ENCODE results near the gene CTNNBIP1.

Gene CTNNBIP1

DNA sequence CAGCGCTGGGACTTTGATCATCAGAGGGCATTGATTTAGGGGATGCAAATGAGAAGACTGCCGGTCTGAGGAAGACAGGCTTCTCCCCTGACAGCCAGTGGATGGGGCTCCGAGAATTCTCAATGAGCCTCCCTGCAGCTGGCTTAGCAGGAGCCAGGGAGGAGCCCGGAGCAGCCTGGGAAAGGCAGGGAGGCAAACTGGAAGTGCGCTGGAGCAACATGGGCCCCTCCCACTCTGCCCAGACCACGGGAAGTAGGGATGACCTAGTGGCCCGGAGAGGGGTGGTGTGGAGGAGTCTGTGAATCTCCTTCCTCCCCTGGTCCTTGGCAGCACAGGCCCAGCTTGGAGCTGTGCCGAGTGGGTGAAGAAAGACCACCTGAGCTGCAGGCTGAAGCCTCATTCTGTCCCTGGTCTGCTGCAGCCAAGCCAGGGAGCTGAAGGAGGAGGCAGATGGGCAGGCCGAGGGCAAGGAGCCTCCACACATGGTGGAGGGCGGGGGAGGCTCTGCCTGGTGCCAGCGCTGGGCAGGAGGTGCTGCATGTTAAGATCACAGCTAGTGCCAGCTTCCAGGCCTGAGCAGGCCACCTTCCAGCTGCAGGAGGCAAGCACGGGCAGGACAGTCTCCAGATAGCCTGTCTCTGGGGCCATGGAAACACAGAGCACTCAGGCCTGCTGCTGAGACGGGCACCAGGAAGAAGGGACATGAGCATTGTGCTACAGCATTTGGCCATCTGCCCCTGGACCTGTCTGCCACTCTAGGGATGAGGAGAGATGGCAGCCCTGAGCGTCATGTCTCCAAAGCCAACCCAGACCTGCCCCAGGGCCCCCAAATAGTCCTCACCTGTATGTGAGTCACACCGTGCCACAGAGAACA is 74.1 kb downstream of the CTNNBIP1 start:
- DNase-seq (ENCODE audit: low read depth in 4 of 4, low spot score in 1 of 4): no peak

DNA sequence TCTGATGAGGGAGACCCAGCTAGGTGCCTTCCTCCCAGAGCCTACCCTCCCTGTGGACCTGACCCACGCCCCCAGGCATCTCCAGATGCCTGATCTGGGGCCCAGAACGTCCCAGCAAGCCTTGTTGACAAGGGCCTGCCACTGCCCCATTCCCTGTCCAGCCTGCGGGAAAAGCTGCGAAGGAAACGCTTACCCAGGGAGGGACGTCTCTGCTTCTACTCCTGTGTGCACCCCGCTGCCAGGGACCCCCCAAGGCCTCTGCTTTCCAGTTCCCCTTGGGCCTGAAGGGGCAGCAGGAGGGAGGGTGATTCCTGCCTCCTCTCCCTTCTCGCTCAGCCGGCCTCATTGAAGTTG is 74.7 kb downstream of the CTNNBIP1 start:
- DNase-seq (ENCODE audit: low read depth in 4 of 4, low spot score in 1 of 4): no peak

DNA sequence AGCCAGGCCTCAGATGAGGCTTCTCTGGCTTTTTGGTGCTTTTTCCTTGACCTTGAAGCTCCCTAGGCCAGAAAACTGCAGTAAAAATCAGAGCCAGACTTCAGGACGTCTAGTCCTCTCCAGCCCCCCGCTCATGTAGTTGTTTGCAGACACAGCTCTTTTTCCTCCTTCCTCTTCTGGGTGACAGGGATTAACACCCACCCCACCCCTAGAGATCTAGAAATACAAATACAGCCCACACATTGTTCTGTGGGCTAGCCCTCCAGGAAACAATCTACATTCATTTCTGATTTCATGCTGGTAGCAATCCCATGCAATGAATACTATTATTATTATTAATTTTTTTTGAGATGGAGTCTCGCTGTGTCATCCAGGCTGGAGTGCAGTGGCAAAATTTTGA is 76.4 kb downstream of the CTNNBIP1 start:
- DNase-seq (ENCODE audit: low read depth in 4 of 4, low spot score in 1 of 4): no peak

DNA sequence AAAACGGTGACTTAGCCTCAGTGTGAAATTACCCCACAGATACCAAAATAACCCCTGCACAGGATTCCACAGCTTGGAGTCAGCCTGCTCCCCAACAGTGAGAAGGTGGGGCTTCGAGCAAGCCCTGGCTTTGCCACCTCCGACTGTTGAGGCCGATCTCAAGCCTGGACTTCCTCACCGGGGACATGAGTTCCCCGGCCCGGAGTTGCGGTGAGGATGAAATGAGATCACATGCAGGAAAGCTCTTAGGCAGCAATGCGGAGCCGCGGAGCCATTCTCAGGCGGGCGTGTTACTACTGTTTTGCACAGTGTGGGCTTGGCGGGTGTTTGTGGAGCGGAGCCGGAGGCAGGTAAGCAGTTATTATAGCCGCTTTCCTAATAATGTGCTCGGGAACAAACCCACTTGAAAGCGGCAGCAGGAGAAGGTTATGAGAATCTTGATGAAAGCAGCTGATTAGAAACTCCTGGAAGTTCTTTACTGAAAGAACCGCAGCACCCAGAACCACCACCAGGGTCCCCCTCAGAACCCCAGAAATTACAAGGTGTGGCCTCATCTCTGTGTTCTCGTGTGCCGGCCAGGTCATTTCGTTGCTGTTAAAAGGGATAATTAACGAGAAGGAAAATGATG is 82.4 kb downstream of the CTNNBIP1 start:
- DNase-seq (ENCODE audit: low read depth in 4 of 4, low spot score in 1 of 4): no peak

DNA sequence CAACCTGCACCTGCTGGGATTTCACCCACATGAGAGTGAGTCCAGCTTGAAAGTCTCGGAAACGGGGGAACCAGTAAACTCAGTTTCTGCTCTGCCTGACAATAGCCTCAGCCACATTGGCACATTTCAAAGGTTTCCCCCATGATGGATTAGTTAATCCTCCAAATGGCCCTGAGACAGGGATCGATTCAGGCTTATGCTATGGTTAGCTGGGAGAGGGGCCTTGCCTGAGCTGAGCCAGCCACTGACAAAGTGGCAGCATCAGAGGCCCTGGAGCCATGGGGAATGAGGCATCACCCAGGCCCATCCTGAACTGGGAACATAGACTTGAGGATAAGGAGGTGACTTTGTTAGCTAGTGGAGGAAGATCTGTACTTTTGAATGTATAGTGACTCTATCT is 83.5 kb downstream of the CTNNBIP1 start:
- DNase-seq (ENCODE audit: low read depth in 4 of 4, low spot score in 1 of 4): no peak

DNA sequence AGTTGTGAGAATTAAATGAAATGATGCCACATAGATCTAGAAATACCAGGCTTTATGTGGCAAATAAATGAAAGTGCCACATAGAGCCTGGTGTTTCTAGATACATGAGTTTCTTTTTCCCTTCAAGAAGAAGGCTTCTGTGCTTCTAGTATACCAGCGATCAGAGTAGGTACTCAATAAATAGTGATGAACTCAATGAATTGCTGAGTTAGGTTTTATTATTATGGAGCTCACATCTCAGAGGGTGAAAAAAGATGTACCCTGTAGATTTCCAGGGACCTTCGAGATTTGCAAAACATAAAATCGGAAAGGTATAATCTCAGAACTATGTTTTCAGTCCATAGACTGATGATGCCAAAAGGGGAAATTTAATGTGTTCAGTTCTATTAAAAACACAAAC is 84.0 kb downstream of the CTNNBIP1 start:
- DNase-seq (ENCODE audit: low read depth in 4 of 4, low spot score in 1 of 4): no peak

DNA sequence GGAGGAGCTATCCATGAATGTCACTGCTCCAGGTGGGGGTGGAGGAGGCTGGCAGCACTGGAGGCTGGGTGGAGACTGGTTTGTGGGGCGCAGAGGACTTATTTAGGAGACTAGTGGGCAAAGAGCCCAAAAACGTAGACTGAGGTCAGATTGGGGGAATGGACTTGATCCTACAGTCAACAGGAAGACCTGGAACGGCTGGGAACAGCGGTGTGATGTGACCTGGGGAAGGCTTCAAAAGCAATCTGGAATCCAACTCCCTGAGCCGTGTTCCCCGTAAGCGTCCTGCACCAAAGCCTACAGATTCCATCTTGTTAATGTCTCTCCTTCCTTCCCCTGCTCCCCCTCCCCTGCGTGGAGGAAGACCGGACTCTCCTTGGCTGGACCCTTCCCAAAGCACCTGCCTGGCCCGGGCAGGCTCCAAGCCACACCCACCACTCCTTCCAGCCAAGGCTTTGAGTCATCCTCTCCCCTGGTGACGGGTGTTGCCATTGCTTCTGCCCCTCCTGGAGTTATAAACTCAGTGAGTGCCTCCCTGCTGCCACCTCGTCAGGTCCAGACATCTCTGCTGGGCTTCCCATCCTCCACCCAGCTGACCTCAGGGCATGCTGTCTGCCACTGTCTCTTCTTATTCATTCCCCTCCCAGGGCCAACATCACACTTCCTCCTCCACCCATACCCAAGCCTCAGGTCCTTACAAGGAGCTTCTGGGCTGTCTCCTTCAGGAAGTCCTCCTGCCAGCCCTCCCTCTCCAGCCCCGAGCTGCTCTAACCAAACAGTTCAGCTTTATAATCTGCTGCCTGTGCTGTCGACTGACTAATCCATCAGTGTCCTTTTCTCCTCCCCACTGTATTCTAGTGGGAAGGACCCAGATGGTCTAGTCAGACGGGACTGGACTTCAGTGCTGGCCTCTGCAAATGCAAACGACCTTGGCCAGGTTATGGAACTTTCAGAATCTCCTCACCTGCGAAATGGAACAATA is 84.7 kb downstream of the CTNNBIP1 start:
- peak in 1 of 4 experiments; percentile 19 for DNase-seq (ENCODE audit: low read depth in 4 of 4, low spot score in 1 of 4)

DNA sequence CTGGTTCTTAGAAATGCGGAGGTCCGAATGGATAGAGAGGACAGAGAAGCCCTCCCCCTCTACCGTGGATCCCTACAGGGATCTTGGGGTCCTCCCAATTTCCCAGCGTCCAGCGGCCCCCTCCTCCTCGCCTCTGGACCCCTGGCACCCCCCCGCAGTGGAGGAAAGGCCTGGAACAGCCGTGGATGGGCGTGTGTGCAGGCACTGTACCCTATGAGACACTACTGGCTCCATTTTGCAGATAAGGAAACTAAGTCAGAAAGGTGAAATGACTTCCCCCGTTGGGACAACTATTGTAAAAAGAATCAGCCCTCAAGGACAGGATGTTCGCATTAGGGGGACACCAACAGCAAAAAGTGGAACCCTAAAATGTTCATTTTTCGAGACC is 85.4 kb downstream of the CTNNBIP1 start:
- no peak for DNase-seq (ENCODE audit: low read depth in 4 of 4, low spot score in 1 of 4)

DNA sequence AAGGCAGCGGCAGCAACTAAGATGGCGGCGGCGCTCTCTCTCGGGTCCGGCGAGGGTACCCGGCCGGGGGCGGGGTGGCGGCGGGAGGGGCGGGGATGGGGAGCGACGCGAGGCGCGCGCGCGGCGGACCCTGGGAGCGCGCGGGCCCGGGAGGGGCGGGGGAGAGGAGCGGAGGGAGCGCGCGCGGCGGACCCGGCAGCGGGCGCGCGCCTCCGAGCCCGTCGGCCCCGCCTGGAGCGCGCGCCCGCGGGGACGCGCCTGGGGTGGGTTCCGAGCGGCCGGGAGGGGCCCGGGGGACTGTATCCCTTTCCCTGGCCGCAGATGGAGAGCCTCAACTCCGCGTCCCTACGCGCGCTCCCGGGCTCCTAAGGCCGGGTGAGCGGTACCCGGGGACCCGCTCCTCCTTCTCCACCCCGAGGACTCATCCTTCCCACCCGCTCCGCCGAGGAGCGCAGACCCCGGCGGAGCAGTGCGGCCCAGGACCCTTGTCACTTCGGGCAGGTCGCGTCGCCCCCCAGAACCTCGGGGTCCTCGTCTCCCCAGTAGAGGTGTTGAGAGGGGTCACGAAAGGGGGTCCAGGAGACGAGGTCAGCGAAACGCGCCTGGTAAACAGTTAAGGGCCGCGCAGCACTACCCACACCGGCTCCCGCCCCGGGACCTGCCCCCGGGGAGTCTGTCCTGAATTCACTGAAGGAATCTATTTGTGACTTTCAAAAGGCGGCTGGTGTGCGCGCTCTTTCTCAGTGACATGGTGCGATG is 85.9 kb downstream of the CTNNBIP1 start, which contains the start of gene CLSTN1:
Gene CLSTN1 (minus strand): TSS at position 23 of the 759 bp plus-strand sequence. CDS start 232 bp downstream, outside the sequence.
- peak; percentile 79 to 86 (median 83) for DNase-seq (ENCODE audit: low read depth in 4 of 4, low spot score in 1 of 4)

DNA sequence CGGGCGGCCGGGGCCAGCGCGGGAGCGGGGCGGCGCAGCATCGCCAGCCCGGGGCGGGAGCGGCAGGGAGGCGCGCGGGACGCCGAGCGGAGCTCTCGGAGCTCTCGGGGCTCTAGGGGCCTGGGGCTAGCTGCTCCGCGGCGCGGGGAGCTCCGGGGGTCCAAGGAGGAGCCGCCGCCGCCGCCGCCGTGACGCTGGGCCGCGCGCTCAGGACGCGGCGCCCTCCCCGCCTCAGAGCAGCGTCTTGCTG is 86.5 kb downstream of the CTNNBIP1 start:
- DNase-seq (ENCODE audit: low read depth in 4 of 4, low spot score in 1 of 4): no peak

DNA sequence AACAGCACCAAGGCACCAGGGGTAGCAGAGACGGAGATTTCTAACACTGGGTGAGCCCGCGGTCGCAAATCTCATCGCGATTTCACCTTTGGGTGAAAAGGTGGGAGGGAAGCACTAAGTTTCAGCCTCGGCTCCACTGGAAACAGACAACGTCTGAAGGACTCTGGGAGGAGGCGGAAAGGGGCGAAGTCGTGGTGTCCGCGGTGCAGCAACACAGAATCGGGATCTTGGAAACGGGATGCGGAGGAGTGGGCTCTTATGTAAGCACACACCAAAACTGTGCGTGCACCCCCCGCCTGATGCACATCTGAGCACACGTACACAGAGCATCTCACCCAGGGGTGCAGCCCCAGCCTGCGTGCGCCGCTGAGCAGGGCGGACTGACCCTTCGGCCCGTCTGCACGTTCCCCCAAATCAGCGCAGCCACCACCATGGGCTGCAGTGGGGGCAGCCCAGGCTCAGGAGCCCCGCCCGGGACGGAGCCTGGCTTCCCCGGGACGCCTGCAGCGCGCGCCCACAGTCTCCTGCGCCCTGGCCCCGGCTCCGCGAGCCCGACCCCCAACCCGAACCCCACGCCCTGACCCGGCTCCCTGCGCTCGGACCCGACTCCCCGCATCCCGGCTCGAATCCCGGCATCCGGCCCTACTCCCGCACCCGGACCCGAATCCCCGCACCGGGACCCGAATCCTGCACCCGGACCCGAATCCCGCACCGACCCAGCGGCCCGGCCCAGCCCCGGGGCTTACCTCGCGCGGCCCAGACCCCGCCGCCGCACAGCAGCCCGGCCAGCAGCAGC is 87.0 kb downstream of the CTNNBIP1 start:
- DNase-seq (ENCODE audit: low read depth in 4 of 4, low spot score in 1 of 4): peak in 2 of 4 experiments; percentile 7 to 13

DNA sequence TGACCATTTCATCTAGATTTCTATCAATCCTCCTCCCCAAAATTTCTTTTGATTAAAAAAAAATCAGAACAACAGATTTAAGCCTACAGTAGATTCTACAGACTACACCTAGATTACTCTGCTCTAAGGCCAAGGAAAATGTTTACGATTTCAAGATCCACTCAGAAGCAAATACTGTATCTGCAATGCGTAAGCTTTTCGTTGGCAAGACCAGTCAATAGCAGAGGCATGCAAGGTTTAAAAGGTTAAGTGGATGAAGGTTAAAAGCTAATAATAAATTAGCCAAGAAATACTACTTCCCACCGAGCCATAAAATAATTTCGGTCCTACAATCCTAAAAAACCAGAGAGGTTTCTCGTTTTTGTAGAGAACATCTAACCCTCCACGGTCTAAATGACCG is 87.6 kb downstream of the CTNNBIP1 start:
- no peak for DNase-seq (ENCODE audit: low read depth in 4 of 4, low spot score in 1 of 4)

DNA sequence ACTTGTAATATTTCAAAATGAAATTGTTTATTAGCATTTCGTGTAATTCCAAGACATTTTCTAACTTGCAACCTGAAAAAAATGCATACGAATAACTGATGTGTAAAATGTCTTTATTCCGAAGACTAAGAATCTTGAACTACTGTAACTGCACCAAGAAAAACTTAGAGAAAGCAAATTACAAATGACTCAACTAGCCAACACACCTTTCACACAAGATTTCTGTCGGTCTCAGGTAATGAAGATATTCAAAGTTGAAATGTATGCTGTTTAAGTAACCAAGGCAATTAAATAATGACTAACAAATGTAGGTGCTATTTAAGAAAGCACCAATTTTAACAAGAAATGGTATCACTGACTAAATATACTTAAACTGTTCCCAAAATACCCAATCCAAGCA is 88.4 kb downstream of the CTNNBIP1 start:
- DNase-seq (ENCODE audit: low read depth in 4 of 4, low spot score in 1 of 4): no peak

DNA sequence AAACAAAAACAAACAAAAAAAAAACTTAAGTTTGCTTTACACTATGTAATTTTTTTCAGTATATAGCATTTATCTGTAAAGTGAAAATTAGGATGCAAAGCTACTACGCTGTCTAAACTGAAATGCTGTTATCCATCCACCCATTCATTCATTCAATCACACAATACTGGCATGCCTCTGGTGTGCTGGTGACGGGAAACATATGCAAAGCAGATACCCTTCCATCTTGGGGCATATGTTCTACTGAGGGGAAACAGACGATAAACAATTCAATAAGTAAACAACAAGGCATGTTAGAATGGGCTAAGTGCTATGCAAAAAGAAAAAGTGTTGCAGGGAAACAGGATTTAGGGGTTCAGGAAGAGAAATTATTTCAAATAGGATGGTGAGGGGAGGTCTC is 89.5 kb downstream of the CTNNBIP1 start:
- DNase-seq (ENCODE audit: low read depth in 4 of 4, low spot score in 1 of 4): no peak

DNA sequence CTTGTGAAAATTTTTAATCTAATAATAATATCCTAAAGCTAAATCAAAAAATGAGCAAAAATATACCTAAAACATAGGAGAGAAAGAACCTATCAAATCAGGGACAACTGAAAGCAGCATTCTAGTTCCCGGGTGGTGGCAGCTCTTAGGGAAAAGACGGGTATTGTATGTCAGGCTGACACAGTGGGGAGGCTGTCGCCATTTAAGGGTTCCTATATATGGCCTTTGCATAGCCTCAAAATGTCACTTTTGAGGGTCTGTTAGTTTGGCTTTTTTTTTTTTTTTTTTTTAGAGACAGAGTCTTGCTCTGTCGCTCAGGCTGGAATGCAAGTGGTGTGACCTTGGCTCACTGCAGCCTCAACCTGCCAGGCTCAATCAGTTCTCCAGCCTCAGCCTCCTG is 92.3 kb downstream of the CTNNBIP1 start:
- no peak for DNase-seq (ENCODE audit: low read depth in 4 of 4, low spot score in 1 of 4)

DNA sequence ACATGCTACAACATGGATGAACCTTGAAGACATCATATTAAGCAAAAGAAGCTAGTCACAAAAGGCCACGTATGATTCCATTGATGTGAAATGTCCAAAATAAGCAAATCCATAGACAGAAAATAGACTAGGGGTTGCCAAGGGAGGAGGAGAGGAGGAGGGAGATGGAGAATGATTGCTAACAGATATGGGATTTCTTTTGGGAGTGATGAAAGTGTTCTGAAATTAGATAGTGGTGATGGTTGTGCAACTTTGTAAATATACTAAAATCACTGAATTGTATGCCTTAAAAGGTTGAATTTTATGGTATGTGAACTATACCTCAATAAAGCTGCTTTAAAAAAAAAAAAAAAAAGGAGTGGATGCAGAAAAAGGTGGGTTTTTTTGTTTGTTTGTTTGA is 93.9 kb downstream of the CTNNBIP1 start:
- no peak for DNase-seq (ENCODE audit: low read depth in 4 of 4, low spot score in 1 of 4)

DNA sequence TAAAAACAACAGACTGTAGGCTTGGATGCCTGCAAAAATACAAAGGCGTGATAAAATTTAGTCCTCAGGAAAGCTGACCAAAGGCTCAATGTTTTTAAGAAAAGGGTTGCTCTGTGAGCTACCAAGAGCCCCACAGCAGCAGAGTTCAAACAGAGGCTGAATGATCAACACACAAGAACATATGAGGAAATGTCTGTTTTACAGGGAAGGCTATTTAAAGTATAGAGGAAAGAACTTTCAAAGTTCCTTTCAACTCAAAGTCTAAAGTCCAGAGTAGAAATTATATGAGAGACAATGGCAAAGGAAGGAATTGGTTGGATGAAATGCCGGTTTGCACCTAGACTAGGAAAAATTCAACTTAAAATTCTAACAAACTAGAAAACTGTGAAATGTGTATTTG is 94.9 kb downstream of the CTNNBIP1 start:
- DNase-seq (ENCODE audit: low read depth in 4 of 4, low spot score in 1 of 4): no peak

DNA sequence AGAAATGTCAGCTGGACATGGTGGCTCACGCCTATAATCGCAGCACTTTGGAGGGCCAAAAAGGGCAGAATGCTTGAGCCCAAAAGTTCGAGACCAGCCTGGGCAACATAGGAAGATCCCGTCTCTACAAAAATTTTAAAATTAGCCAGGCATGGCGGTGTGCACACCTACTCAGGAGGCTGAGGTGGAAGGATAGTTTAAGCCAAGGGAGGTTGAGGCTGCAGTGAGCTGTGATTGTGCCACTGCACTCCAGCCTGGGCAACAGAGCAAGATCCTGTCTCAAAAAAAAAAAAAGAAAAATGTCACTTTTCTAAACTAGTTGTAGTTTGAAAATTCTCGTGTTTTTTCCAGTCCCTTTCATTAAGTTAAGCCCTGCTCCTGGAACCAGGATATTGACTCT is 95.5 kb downstream of the CTNNBIP1 start:
- no peak for DNase-seq (ENCODE audit: low read depth in 4 of 4, low spot score in 1 of 4)

DNA sequence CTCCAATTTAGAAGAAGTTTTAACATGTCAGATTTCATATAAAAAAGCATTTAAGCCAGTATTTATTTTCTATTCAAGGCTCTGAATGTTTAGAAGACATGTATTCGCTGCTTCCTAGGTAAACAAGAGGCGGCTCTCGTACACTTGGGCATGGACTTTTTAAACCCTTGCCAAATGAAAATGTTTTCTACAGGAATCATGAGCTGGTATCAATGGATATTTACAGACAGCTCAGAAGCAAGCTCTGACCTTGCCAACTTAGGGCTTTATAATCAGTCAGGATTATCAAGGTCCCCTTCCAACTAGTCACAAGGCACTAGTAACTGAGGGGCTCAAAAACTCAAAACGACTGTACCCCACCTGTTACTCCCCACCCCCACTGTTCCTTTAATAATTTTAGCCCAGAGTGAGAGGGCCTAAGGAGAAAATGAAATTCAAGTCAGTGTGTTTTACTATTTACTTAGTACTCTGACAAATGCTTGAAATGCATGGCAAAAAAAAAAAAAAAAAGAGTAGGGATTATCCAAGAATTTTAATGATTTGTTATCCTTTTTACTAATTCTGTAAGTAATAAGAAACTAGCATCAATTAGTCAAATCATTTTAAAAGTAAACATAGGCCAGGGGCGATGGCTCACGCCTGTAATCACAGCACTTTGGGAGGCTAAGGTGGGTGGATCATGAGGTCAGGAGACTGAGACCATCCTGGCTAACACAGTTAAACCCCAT is 98.7 kb downstream of the CTNNBIP1 start:
- no peak for DNase-seq (ENCODE audit: low read depth in 4 of 4, low spot score in 1 of 4)

DNA sequence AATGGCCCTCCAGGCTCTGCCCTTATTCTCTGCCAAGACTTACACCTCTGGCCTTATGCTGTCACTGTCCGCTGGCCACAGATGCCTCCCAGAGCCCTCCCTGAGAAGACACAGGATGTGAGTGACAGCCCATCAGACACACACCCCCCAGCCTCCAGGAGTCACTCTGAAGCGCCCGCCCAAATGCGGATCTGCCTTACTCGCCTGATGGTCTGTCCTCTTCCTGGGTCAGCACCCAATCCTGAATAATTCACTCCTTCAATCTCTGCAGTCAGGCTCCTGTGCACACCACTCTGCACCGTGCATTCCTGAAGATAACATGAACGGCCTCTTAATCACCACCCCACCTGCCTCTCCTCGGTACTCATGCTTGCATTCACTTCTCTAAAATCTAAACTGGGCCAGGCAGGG is 101.0 kb downstream of the CTNNBIP1 start:
- DNase-seq (ENCODE audit: low read depth in 4 of 4, low spot score in 1 of 4): no peak
